A673 (cell line): ENCODE data around the gene FCHSD2.

ENCODE experiments used
- EZH2 ChIP-seq: fragments of 200-600 bp; sonication (generic); IDR thresholded peaks from 2 replicates; pipeline ENCODE4 v1.6.1; 2017; ENCODE audit warnings: borderline replicate concordance, low read depth, mild to moderate bottlenecking, mixed read lengths, antibody characterized with exemption, low read length; ENCODE audit not compliant: poor library complexity, severe bottlenecking
- TF ChIP-seq, protein P1 (sequence below): fragments of 300-800, 200-600 bp; sonication (generic); conservative IDR thresholded peaks from 2 replicates; pipeline ENCODE4 v1.5.1; 2017; ENCODE audit warnings: low read depth, mild to moderate bottlenecking, antibody characterized with exemption, low read length, moderate library complexity, mixed read lengths

DNA sequence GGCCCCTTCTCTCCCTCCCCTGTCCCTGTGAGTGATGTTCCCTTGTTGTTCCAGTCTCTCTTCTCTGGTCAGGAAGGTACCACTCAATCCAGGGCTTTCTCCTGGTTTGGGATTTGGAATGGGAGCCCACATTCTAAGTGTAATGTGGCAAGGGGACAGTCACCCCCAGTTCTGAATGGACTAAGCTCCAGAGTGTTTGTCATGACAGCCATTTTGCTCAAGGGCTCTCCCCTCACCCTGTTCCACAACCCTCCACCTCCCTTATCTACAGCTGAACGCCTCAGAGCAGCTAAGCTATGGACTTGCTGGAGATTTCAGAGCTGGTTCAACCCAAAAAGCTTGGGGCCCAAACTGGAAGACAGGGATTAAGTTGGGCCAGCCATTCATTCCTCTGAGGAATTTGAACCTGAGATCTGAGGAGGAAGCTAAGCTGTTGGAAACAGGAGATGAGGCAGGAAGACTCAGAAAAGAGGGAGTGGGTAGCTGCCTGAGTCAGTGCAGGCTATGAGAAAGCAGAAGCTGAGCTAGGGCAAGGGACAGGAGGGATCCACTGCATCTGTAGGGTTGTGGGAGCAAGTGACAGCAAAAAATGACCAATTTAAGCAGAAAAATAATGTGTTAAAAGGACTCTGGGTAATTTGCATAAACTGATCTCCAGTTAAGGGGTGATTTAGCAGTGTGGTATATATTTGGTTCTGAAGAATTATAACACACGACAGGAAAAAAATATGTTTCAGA, 22.9 kb upstream of the FCHSD2 start:
- TF ChIP-seq, protein P1, sequence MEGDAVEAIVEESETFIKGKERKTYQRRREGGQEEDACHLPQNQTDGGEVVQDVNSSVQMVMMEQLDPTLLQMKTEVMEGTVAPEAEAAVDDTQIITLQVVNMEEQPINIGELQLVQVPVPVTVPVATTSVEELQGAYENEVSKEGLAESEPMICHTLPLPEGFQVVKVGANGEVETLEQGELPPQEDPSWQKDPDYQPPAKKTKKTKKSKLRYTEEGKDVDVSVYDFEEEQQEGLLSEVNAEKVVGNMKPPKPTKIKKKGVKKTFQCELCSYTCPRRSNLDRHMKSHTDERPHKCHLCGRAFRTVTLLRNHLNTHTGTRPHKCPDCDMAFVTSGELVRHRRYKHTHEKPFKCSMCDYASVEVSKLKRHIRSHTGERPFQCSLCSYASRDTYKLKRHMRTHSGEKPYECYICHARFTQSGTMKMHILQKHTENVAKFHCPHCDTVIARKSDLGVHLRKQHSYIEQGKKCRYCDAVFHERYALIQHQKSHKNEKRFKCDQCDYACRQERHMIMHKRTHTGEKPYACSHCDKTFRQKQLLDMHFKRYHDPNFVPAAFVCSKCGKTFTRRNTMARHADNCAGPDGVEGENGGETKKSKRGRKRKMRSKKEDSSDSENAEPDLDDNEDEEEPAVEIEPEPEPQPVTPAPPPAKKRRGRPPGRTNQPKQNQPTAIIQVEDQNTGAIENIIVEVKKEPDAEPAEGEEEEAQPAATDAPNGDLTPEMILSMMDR = no peak
- TF ChIP-seq EZH2 = no peak
